H1 (cell line): ENCODE measurements around the gene FGD6. TPM values are rescaled to one million over a fixed set of nuclear protein-coding genes. Genes with fewer than 3 reads are reported as not detected.

Experiments
- ASH2L ChIP-seq: fragments of 200-600, 300-600 bp; sonication (generic); IDR thresholded peaks from one replicate; pipeline ENCODE4 v1.7.1; 2017; ENCODE audit warnings: low read length
- FOSL1 ChIP-seq: IDR thresholded peaks from 2 replicates; pipeline ENCODE4 v1.6.1; 2011; ENCODE audit warnings: mild to moderate bottlenecking, low read depth, low read length, moderate library complexity; ENCODE audit not compliant: insufficient read depth
- HDAC2 ChIP-seq, 2 experiments: fragments of 300-600 bp in 1 of 2; sonication (generic) in 1 of 2; IDR thresholded peaks; 2 replicates each; pipeline ENCODE4 v1.6.1; 2011 to 2012; ENCODE audit warnings: low read depth in 2 of 2, low read length in 2 of 2, mild to moderate bottlenecking in 2 of 2, moderate library complexity in 2 of 2, borderline replicate concordance in 1 of 2, inconsistent platforms in 1 of 2
- polyA plus RNA-seq, 7 experiments: library from polyadenylated mRNA; depleted of rRNA in 3 of 7; stranded (reverse) in 5 of 7; unstranded in 2 of 7; fragments of >200 nt in 5 of 7; fragments of 200-250 nt in 2 of 7; gene quantifications; 1 replicate in 5 of 7; 2 replicates in 1 of 7; 4 replicates in 1 of 7; pipeline versions ENCODE4 v1.2.1 to v1.2.3, GENCODE V29; 2011 to 2013; ENCODE audit warnings: missing spikeins in 2 of 7, mixed read lengths in 2 of 7
- total RNA-seq: library from RNA; stranded (reverse); fragmentation: NEBNext Ultra II Directional; extraction: Animal tissue kit (Norgen Biotek cat#: 25700); gene quantifications from 2 replicates; pipeline ENCODE4 v1.2.1, GENCODE V29; 2021
- TF ChIP-seq, protein P1 (sequence below), 3 experiments: IDR thresholded peaks; 1 replicate in 2 of 3; 2 replicates in 1 of 3; pipeline versions ENCODE4 v1.5.1 to v1.6.1; 2011; ENCODE audit warnings: low read length in 3 of 3, mild to moderate bottlenecking in 3 of 3, inconsistent platforms in 2 of 3, low read depth in 1 of 3, moderate library complexity in 1 of 3; ENCODE audit not compliant: insufficient read depth in 1 of 3; ENCODE audit errors: control extremely low read depth in 1 of 3
- TF ChIP-seq, protein P2 (sequence below): fragments of 300-600 bp; sonication (generic); IDR thresholded peaks from 2 replicates; pipeline ENCODE4 v1.7.1; 2012; ENCODE audit warnings: low read length, moderate library complexity, mild to moderate bottlenecking, inconsistent platforms; ENCODE audit not compliant: insufficient replicate concordance

FGD6 gene
- total and polyA plus RNA-seq, 2 of the 8 experiments (the other 6 are each of a cell fraction or from before 2014, with no cell fraction given) = 12.2 to 24.3 TPM

DNA sequence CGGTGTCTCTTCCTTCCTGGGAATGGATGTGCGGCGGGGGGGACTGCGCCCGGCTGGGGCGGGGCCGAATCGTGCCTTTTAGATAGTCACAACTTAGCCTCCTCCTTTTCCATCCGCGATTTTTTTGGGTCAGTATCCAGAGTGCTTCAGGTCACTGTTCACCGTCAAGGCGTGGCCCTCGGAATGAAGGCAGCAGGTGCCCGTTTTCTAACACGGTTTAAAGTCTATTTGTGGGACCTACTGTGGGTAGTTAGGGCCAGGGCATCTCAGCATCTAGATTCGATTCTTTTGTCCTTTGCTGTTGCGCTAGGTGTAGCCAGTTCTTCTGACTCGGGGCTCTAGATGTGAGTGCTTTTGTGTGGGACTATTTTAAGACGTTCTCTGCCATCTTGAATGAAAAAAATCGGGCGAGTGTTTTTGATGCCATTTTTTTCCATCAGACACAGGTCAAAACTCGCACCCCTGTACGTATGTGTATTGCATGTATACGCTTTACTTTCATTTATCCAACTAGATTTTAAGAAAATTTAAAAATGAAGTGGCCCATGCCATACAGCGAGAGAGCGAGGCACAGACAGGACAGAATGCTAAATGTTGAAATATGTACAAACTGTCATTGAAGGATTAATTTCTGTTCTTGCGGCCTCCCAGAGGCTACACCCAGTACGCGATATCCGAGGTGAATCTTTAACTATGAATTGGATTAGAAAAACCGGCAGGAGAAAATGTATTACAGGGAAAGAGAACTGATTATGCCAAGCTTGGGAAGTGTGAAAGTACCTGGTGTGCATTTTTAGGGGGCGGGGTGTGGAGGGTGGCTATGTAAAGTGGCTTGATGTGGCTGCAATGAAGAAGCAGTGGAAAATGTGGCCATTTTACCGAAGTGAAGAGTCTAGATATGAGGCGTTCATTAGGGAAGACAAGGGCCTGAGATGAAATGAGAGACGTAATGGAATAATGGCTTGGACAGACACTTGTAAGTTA lies 1.2 kb upstream of the FGD6 start (continued):
- TF ChIP-seq, protein P1, sequence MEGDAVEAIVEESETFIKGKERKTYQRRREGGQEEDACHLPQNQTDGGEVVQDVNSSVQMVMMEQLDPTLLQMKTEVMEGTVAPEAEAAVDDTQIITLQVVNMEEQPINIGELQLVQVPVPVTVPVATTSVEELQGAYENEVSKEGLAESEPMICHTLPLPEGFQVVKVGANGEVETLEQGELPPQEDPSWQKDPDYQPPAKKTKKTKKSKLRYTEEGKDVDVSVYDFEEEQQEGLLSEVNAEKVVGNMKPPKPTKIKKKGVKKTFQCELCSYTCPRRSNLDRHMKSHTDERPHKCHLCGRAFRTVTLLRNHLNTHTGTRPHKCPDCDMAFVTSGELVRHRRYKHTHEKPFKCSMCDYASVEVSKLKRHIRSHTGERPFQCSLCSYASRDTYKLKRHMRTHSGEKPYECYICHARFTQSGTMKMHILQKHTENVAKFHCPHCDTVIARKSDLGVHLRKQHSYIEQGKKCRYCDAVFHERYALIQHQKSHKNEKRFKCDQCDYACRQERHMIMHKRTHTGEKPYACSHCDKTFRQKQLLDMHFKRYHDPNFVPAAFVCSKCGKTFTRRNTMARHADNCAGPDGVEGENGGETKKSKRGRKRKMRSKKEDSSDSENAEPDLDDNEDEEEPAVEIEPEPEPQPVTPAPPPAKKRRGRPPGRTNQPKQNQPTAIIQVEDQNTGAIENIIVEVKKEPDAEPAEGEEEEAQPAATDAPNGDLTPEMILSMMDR (IDR thresholded peaks at IDR 0.05; ENCODE audit: control extremely low read depth in 1 of 3, insufficient read depth in 1 of 3, low read depth in 1 of 3, low read length in 3 of 3) = no peak
- TF ChIP-seq, protein P2, sequence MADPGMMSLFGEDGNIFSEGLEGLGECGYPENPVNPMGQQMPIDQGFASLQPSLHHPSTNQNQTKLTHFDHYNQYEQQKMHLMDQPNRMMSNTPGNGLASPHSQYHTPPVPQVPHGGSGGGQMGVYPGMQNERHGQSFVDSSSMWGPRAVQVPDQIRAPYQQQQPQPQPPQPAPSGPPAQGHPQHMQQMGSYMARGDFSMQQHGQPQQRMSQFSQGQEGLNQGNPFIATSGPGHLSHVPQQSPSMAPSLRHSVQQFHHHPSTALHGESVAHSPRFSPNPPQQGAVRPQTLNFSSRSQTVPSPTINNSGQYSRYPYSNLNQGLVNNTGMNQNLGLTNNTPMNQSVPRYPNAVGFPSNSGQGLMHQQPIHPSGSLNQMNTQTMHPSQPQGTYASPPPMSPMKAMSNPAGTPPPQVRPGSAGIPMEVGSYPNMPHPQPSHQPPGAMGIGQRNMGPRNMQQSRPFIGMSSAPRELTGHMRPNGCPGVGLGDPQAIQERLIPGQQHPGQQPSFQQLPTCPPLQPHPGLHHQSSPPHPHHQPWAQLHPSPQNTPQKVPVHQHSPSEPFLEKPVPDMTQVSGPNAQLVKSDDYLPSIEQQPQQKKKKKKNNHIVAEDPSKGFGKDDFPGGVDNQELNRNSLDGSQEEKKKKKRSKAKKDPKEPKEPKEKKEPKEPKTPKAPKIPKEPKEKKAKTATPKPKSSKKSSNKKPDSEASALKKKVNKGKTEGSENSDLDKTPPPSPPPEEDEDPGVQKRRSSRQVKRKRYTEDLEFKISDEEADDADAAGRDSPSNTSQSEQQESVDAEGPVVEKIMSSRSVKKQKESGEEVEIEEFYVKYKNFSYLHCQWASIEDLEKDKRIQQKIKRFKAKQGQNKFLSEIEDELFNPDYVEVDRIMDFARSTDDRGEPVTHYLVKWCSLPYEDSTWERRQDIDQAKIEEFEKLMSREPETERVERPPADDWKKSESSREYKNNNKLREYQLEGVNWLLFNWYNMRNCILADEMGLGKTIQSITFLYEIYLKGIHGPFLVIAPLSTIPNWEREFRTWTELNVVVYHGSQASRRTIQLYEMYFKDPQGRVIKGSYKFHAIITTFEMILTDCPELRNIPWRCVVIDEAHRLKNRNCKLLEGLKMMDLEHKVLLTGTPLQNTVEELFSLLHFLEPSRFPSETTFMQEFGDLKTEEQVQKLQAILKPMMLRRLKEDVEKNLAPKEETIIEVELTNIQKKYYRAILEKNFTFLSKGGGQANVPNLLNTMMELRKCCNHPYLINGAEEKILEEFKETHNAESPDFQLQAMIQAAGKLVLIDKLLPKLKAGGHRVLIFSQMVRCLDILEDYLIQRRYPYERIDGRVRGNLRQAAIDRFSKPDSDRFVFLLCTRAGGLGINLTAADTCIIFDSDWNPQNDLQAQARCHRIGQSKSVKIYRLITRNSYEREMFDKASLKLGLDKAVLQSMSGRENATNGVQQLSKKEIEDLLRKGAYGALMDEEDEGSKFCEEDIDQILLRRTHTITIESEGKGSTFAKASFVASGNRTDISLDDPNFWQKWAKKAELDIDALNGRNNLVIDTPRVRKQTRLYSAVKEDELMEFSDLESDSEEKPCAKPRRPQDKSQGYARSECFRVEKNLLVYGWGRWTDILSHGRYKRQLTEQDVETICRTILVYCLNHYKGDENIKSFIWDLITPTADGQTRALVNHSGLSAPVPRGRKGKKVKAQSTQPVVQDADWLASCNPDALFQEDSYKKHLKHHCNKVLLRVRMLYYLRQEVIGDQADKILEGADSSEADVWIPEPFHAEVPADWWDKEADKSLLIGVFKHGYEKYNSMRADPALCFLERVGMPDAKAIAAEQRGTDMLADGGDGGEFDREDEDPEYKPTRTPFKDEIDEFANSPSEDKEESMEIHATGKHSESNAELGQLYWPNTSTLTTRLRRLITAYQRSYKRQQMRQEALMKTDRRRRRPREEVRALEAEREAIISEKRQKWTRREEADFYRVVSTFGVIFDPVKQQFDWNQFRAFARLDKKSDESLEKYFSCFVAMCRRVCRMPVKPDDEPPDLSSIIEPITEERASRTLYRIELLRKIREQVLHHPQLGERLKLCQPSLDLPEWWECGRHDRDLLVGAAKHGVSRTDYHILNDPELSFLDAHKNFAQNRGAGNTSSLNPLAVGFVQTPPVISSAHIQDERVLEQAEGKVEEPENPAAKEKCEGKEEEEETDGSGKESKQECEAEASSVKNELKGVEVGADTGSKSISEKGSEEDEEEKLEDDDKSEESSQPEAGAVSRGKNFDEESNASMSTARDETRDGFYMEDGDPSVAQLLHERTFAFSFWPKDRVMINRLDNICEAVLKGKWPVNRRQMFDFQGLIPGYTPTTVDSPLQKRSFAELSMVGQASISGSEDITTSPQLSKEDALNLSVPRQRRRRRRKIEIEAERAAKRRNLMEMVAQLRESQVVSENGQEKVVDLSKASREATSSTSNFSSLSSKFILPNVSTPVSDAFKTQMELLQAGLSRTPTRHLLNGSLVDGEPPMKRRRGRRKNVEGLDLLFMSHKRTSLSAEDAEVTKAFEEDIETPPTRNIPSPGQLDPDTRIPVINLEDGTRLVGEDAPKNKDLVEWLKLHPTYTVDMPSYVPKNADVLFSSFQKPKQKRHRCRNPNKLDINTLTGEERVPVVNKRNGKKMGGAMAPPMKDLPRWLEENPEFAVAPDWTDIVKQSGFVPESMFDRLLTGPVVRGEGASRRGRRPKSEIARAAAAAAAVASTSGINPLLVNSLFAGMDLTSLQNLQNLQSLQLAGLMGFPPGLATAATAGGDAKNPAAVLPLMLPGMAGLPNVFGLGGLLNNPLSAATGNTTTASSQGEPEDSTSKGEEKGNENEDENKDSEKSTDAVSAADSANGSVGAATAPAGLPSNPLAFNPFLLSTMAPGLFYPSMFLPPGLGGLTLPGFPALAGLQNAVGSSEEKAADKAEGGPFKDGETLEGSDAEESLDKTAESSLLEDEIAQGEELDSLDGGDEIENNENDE = no peak
- TF ChIP-seq ASH2L = no peak
- TF ChIP-seq HDAC2 (IDR thresholded peaks at IDR 0.05; ENCODE audit: borderline replicate concordance in 1 of 2, low read depth in 2 of 2, low read length in 2 of 2) = 0 out of 4 replicates have a peak, but pooled peaks of 1 of the 2 experiments have one; percentile 6
- TF ChIP-seq FOSL1 = no peak
